ENCODE data around the gene EXOC2. TPM values are rescaled to one million over a fixed set of nuclear protein-coding genes. Genes with fewer than 3 reads are reported as not detected.
"Not testable (repeated sequence)": the region's sequence is repeated elsewhere in the genome, so short reads cannot be mapped to it uniquely, and the experiment has no call there.

The EXOC2 gene
- total RNA-seq, 1 donor from 2014 or later, result 11.4 TPM

- Histone ChIP-seq H3K9me3 (no peaks in the 10 kb centered on the region), H3K4me3 (no peak overlapping the region), H3K4me1 (no peaks in the 10 kb centered on the region), H3K27ac (no peak overlapping the region), H3K36me3 (peaks cover 12 to 43% of the 10 kb centered on the region in 2 donors), H3K27me3 (no peaks in the 10 kb centered on the region)
- no peak for DNase-seq (ENCODE audit: low spot score in 2 of 2)
- TF ChIP-seq CTCF (IDR thresholded peaks at IDR 0.05), result no peak
- intact Hi-C loops (cut with DNase I), result no loop called here
These were observed 130.8 kb downstream of the EXOC2 start for GRCh38 chr6:562052-562676.

- peaks cover 13 to 49% of the 10 kb centered on the region in 2 donors for H3K36me3 ChIP-seq
- H3K4me1 ChIP-seq; H3K27ac ChIP-seq; H3K4me3 ChIP-seq; intact Hi-C loops (cut with DNase I); DNase-seq (ENCODE audit: low spot score in 2 of 2); H3K9me3 ChIP-seq; H3K27me3 ChIP-seq: not testable (repeated sequence)
These were observed 131.6 kb downstream of the EXOC2 start for GRCh38 chr6:561335-561734.

GRCh38 chr6:558959-559358, 134.0 kb downstream of the EXOC2 start:
- intact Hi-C loops (cut with DNase I), result no loop called here
- no peaks in the 10 kb centered on the region for H3K4me1 ChIP-seq
- no peak for DNase-seq (ENCODE audit: low spot score in 2 of 2)
- peaks cover 22 to 55% of the 10 kb centered on the region in 2 donors for H3K36me3 ChIP-seq
- H3K27ac ChIP-seq, result no peak overlapping the region
- no peaks in the 10 kb centered on the region for H3K9me3 ChIP-seq
- TF ChIP-seq CTCF (IDR thresholded peaks at IDR 0.05), result no peak
- H3K27me3 ChIP-seq, result no peaks in the 10 kb centered on the region
- H3K4me3 ChIP-seq, result no peak overlapping the region

- intact Hi-C loops (cut with DNase I), result no loop called here
- Histone ChIP-seq H3K4me1 (no peaks in the 10 kb centered on the region), H3K4me3 (no peak overlapping the region), H3K36me3 (peaks cover 23 to 58% of the 10 kb centered on the region in 2 donors), H3K27me3 (no peaks in the 10 kb centered on the region), H3K27ac (no peak overlapping the region), H3K9me3 (no peaks in the 10 kb centered on the region)
- no peak for TF ChIP-seq CTCF (IDR thresholded peaks at IDR 0.05)
- no peak for DNase-seq (ENCODE audit: low spot score in 2 of 2)
These were observed 134.8 kb downstream of the EXOC2 start for GRCh38 chr6:558089-558488.

GRCh38 chr6:551829-552350, 141.0 kb downstream of the EXOC2 start:
- no peak for DNase-seq (ENCODE audit: low spot score in 2 of 2)
- peaks cover 32 to 50% of the 10 kb centered on the region in 2 donors for H3K36me3 ChIP-seq
- H3K4me3 ChIP-seq, result no peak overlapping the region
- intact Hi-C loops (cut with DNase I), result no loop called here
- no peaks in the 10 kb centered on the region for H3K9me3 ChIP-seq
- no peak overlapping the region for H3K27ac ChIP-seq
- H3K4me1 ChIP-seq, result no peaks in the 10 kb centered on the region
- H3K27me3 ChIP-seq, result no peaks in the 10 kb centered on the region
- TF ChIP-seq CTCF (IDR thresholded peaks at IDR 0.05), result no peak

GRCh38 chr6:551405-551804, 141.5 kb downstream of the EXOC2 start:
- no peak for DNase-seq (ENCODE audit: low spot score in 2 of 2)
- intact Hi-C loops (cut with DNase I), result no loop called here
- Histone ChIP-seq H3K36me3 (peaks cover 31 to 47% of the 10 kb centered on the region in 2 donors), H3K4me1 (no peaks in the 10 kb centered on the region), H3K27ac (no peak overlapping the region), H3K9me3 (no peaks in the 10 kb centered on the region), H3K27me3 (no peaks in the 10 kb centered on the region), H3K4me3 (no peak overlapping the region)
- no peak for TF ChIP-seq CTCF (IDR thresholded peaks at IDR 0.05)
